Effector CD8-positive, alpha-beta T cell (primary cell): ENCODE results near the gene LAPTM4A.
"Not testable (repeated sequence)": the region's sequence is repeated elsewhere in the genome, so short reads cannot be mapped to it uniquely, and the experiment has no call there.

Experiments
- DNase-seq: peaks from one replicate; lab custom pipeline; 2025; lab: John Stamatoyannopoulos, UW

LAPTM4A gene

DNA sequence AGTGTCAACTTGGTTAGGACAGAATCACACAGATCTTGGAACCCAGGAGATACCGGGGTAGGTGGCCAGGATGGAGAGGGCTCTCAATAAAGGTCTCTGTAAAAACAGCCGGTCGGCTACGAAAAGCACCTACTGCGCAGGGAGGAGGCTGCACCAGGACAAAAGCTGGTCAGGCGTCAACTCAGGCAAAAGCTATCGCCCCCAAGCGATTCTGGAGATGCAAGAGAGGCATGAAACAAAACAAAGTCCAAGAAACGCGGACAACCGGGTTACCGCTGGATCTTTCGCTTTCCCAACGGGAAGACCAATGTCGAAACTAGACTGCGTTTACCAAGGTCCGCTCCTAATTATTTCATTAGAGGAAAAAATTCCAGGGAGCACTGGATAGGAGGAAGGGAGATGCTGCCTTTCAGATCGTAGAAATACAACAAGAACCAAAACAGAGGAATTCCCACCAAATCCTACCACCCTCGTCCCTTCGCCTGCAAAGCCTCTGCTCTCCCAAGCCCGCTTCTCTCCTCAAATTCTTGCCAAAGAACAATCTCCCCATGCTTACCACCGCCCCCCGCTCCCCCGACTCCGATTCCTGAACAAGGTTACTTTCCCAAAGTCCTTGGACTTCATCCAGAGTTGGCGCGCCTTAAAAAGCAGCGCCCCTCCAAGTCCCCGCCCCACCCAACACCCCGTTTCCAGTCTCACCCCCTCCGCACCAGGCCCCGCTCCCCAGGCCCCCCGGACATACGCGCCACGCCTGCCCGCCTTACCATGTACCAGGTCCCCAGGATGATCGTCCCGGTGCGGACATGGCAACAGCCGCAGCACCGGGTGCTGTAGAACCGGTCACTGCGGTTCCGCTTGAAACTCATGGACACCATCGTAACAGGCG lies 539 bp downstream of the LAPTM4A start:
- DNase-seq = no peak

DNA sequence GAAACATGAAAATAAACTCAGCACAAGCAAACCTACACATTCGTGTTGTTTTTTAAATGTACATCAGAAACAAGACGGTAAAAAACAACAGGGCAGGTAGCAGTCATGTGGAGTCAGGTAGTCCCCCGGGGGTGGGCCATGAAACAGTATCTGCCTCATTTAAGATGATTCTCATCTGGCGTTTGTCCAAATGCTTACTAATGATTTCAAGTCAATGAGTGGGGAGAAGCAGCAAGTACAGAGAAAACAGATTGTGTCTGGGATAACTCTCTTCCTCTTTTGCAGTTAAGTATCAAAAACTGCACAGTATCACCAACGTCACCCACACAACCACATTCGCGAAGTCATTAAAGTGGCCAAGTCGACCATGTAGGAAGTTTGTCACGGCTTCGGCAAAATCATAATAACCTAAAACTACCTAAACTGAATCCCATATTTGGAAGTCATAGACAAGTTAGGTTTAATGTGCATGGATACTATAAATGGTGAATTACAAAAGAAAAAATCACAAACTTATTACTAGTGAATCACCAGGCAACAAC lies 1.3 kb downstream of the LAPTM4A start:
- DNase-seq = no peak

DNA sequence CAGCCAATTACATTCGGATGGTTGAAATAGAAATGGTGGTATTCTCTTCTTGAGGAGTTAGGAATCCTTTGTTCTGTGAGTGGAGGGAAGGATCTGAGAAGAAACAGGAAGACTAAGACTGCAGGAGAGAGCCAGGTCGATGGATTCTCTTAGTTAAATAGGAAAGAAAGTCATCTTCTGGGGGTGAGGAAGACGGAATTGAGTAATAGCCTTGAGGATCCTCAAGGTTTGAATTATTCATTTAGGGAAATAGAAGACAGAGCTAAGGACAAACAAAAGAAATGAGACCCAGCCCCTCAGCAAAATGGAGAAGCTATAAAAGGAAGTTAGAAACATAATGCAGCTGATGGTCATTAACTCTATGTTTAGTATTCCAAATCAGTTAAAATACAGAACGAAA lies 1.8 kb downstream of the LAPTM4A start:
- DNase-seq = no peak

DNA sequence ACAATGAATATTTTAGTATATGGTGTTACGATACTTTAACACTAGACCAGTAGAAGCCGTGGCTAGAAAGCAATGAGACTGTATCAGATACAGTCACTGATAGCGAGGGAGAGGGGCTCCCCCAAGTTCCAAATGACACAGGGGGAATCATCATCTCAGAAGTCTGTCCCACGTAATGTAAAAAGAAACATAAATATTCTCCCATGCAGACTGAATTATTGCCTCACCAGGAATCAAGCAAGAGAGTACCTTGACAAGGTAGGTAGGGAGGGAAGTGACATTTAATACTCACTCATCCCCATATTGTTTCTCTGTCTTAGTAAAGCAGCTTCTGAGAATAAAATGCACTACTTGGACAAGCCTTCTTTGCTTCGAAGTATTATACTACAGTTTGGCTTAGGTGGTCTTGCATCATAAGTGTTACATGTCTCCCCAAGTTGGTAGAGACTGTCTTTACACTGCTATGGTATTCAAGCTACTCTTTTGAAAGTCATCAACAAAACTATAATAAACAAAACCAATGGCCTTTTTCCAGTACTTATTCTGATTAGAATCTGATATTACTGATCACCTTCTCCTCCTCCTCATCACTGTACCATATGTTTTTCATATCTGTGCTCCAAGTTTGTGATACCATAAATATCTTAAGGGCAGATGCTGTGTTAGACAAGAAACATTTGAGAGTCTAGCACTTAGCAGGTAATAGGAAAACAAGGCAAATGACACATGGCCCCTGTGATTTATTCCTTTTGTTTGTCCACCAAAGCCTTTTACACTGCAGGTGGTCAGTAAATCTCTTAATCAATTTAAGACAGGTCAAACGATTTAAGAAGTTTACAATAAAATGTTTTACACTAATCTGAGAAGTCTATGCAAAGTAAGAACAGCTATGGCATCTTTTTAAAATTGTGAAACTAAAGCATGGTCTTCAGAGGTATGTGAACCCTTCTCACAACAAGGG lies 2.7 kb downstream of the LAPTM4A start:
- no peak for DNase-seq

DNA sequence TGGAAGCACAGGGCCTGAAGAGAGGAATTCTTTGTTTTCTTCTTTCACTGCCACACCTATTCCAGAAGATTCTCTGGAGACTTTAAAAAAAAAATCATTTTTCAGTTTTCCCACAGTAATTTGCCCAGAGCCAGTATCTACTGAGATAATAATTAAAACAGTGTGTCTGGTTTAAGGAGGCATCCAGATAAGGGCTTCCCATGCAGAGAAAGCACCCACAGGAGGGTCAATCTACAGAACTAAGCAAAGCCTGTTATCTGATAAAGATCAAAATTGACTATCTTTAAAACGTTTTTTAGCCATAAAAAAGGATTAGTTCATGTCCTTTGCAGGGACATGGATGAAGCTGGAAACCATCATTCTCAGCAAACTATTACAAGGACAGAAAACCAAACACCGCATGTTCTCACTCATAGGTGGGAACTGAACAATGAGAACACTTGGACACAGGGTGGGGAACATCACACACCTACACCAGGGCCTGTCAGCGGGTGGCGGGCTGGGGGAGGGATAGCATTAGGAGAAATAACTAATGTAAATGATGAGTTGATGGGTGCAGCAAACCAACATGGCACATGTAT lies 5.6 kb downstream of the LAPTM4A start:
- DNase-seq = not testable (repeated sequence)

DNA sequence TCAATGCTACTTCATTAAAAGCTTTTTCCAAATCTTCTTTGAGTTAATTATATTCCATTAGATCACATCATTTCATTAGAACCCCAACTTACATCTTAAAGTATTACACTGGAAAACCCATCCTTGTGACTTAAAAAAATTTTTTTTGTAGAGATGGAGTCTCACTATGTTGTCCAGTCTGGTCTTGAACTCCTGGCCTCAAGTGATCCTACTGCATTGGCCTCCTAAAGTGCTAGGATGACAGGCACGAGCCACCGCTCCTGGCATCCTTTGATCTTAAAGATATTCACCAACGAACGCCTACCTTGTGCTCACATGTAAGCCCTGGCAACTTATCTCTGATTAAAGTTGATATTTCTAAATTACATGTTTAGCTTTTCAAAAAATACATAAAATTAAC lies 6.7 kb downstream of the LAPTM4A start:
- DNase-seq = no peak

DNA sequence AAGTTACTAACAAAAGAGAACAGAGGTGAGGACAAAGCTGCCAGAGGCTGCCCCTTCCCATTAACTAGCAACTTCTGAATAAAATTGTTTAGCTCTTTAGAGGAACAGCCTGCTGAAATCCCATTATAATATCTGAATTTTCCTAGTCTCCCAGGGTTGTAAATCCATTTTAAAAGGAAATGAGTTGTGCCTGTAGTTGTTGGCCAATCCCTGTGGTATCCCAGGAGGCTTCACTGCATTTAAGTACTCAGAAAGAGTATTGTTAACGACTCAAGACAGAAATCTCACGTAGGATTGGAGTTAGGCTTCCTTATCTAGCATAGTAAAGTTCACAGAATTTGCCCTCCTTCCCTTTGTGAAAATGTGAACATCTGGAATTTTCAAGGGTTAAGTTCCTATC lies 8.9 kb downstream of the LAPTM4A start:
- DNase-seq = no peak

DNA sequence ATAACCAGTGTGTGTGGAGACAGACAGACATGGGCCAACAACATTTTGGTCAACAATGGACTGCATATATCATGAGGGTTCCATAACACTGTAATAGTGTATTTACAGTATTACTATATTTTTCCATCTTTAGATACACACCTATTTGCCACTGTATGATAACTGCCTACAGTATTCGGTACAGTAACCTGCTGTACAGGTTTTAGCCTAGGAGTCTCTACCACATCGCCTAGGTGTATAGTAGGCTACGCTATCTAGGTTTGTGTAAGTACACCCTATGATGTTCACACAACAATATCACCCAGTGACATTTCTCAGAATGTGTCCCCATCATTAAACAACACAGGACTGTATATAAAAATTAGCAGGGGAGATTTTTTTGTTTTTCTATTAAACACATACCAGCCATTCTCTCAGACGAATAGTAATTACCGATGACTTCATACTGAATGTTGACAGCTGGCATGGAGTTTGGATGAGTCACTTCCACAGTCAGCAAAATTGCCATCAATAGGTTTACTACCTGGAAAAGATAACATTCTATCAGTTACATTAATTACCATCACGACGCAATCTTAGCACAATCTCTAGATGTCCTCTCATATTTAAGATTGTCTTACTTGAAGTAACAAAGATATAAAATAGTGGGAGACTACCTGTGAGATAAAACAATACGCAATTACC lies 10.8 kb downstream of the LAPTM4A start:
- no peak for DNase-seq

DNA sequence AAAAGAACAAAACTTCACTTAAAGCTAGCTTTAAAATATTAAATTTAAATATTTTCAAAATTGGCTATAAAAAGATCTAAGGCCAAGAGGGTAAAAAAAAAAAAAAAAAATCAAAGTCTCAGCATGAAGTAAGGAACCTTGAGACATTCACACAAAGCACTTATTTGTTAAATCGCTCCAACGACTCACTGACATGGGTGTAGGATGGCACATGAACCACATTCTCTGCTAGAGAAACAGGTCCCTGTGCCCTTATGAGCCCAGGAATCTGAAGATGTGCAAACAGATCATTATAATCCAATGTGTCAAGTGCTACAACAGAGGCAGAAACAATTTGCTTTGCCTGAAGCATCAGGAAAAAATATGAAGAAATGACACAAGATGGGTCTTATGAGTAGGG lies 13.8 kb downstream of the LAPTM4A start:
- no peak for DNase-seq

DNA sequence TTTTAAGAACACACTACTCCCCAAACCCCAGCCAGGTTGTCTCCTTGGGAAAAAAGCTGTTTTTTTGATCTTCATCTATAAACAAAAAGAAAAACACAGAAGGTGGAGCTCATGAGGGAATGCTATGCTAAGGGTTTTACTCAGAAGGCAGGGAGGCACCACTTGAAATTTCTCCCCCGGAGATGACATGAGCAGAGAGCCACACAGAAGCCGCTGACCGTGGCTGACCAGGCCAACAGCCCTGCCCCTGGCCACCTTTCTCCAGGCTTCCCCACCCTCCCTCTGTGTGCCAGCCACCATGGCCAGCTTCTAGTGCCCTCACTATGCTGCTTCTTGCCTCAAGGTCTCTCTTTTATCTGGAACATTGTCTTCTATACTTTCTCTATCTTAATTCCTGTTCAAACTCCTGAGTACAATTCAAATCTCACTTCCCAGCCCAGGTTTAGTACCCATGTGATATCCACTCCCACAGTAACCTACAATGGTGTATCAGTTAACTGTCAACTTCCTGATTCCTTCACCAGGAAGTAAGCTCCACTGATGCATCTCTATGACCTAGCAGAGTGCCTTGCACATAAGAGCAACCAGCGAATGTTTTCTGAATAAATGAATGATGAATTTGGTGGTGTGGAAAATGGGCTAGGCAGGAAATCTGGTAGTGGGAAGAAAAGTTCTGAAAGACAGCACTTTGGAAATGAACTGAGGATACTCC lies 15.3 kb downstream of the LAPTM4A start:
- no peak for DNase-seq

DNA sequence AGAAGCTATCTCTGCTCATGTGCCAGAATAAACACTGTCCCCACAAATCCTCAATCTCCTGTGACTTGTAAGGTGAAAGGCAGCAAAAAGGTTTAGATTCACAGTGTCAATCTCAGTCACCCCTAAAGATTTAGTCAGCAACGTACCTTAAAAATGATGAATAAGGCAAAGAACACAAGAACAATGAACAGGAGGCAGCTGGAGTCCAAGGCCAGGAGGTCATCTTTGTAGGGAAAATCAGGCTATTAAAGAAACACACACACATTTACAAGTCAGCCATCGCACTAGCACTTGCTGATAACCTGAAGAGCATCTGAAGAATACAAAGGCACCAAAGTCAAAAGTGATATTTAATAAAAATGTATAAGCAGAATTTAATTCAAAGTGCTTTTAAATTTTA lies 16.6 kb downstream of the LAPTM4A start:
- DNase-seq = no peak

DNA sequence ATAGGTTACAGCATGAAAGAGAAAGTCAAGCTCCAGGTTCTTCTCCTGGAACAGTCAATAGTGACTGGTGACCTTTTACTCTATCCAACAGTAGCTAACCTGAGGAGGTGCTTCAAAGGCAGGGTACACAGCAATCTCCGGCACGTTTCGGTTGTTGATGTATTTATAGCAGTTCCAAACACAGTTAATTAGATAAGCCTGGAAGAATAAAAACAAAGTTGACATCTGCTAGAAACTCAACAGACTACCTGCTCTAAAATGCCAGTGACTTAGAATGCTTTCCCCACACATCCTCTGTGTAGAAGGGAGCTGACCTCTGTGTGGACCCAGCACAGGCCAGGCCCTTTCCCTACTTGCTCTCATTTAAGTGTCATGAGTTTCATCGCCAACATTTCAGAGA lies 17.2 kb downstream of the LAPTM4A start:
- no peak for DNase-seq

DNA sequence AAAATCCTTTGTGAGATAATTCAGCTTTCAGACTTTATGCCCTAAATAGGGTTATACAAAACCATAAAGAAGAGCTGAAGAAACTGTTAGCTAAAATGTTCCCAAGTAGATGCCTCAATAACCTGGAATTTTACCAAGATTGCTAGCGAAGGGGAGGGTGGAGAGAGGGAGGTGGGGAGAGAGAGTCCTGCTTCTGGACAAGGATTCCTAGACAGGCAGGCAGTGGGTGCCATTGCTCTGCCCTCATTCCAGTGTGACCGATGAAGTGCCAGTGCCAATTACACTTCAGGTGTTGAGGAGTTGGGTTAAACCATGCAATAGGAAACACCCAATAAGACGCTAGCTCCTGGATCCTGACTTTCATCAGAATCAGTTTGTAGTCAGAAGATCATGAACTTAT lies 18.1 kb downstream of the LAPTM4A start:
- no peak for DNase-seq

DNA sequence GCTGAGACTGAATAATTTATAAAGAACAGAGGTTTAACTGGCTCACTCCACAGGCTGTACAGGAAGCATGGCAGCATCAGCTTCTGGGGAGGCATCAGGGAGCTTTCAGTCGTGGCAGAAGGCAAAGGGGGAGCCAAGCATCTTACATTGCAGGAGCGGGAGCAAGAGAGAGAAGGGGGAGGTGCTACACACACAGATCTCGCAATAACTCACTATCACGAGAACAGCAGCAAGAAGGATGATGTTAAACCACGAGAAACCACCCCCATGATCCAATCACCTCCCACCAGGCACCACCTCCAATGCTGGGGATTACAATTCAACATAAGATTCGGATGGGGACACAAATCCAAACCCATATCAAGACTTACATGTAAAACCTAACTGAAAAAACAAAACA lies 21.2 kb downstream of the LAPTM4A start:
- DNase-seq = no peak

DNA sequence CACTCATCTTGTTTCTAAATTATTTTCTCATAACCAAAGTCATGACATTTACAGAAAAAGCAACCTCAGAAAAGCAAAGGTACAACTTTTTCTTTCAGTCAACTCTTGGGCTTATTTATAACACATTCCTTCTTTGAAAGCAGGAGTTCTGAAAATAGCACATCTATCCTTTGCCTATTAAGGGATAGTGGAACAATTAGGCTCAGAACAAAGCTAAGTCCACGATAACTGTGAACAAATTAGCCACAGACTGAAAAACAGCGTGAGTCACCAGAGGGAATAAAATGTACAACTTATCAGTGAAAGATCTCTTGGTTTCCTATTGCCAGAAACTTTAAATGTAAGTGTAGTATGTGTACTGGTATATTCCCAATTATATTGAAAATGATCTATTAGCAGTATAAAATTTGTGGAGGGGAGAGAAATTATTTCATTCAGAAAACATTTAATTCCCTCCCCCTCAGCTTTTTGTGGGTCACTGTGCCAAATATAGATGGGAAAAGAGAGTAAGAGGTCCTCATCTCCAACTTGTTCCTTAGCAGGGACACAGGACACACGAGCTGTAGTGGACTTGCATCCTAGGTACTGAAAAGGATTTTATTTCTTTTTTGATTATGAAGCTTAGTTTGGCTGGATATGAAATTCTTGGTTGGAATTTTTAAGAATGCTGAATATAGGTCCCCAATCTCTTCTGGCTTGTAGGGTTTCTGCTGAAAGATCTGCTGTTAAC lies 23.6 kb downstream of the LAPTM4A start:
- no peak for DNase-seq

DNA sequence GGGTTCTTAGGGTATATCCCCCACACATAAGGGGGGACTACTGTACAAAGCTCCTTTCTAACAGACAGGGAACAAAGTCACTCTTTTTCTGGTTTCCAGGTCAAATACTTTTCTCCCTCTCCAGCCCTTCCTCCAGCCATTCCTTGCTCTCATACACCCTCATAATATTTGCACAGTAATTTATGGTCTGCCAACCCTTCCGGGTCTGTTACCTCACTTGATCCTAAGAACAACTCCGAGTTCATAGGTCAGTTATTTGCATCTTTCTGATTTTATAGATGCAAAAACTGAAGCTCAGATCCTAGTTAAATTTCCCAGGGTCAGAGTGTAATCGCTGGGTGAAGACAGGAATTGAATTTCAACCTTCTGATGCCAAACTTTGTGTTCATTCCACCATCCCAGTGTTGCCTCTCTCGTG lies 24.2 kb downstream of the LAPTM4A start:
- no peak for DNase-seq

DNA sequence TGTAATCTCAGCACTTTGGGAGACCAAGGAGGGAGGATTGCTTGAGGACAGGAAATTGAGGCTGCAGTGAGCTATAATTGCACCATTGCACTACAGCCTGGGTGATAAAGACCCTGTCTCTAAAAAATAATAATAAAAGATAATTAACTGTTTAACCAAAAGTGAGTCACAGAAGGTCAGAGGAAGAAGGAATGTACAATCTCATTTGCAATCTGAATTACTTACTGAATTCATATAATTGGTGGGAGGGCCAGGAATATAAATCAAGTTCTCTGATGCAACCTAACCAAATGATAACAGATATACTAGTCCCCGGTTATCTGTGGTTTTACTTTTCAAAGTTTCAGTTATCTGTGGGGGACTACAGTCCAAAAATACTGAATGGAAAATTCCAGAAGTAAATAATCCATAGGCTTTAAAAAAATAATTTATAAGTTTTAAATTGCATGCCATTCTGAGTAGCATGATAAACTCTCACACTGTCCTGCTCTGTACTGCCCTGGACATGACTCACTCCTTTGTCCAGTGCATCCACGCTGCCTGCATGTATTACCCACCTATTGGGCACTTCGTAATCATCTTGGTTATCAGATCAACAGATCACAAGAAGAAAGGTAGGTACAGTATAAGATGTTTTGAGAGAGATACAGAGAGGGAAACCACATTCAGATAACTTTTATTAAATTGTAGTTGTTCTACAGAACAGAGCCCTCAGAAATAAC lies 26.2 kb downstream of the LAPTM4A start:
- no peak for DNase-seq

DNA sequence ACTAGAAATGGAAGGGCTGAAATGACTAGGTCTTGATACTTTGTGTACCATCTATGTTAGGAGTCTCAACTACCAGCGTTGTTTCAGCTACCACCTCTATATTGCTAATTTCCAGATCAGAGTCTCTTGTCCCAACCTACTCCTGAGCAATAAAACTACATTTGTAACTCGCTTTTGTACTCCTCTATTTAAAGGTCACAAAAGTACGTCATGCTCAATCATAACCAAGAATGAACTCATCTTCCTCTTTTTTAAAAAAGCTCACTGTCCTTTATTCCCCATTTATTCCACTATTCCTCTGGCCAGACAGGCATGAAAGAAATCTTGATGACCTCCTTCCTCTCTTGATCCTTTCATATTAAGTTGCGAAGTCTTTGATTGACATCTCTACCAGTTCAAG lies 27.7 kb downstream of the LAPTM4A start:
- no peak for DNase-seq

DNA sequence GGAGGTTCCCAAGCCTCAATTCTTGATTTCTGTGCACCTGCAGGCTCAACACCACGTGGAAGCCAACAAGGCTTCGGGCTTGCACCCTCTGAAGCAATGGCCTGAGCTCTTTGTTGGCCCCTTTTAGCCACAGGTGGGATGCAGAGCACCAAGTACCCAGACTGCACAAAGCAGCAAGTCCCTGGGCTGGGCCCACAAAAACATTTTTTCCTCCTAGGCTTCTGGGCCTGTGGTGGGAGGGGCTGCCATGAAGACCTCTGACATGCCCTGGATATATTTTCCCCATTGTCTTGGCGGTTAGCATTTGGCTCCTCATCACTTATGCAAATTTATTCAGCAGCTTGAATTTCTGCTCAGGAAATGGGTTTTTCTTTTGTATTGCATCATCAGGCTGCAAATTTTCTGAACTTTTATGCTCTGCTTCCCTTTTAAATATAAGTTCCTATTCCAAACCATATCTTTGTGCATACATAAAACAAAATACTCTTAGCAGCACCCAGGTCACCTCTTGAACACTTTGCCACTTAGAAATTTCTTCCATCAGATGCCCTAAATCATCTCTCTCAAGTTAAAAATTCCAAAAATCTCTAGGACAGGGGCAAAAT lies 29.9 kb downstream of the LAPTM4A start:
- no peak for DNase-seq
